Lung (tissue), 12 donors: Measurements from ENCODE around the gene HSPE1. TPM values are rescaled to one million over a fixed set of nuclear protein-coding genes. Genes with fewer than 3 reads are reported as not detected.
A peak's percentile ranks its signal among the peaks of the same experiment; 100 is the strongest.

Experiments
- ATAC-seq: fragments of 200-7000 bp; cut with Tn5 transposase; one replicate; pipeline ENCODE4 v1.9.1; 2020; ENCODE audit warnings: moderate number of reproducible peaks; ENCODE audit not compliant: insufficient read depth, low FRiP score
- DNase-seq, 3 donors: peaks; one replicate each; pipeline ENCODE4 v3.0.0-alpha.2; 2013 to 2017
- H3K27ac ChIP-seq, 2 donors: one replicate each; pipeline ENCODE4 v1.5.1; 2013; ENCODE audit warnings: mild to moderate bottlenecking in 2 of 2, moderate library complexity in 2 of 2, control low read depth in 1 of 2, inconsistent platforms in 1 of 2, low read depth in 1 of 2, low read length in 1 of 2
- H3K27me3 ChIP-seq, 3 donors: one replicate each; pipeline ENCODE4 v1.5.1; 2013; ENCODE audit warnings: low read length in 2 of 3; ENCODE audit not compliant: control insufficient read depth in 3 of 3, insufficient read depth in 3 of 3
- H3K36me3 ChIP-seq, 4 donors: one replicate each; pipeline ENCODE4 v1.5.1; 2013; ENCODE audit warnings: low read length in 4 of 4, mild to moderate bottlenecking in 1 of 4, moderate library complexity in 1 of 4; ENCODE audit not compliant: control insufficient read depth in 4 of 4, insufficient read depth in 4 of 4
- H3K4me1 ChIP-seq, 5 donors: one replicate each; pipeline ENCODE4 v1.5.1; 2013; ENCODE audit warnings: low read length in 5 of 5, mild to moderate bottlenecking in 2 of 5, moderate library complexity in 1 of 5; ENCODE audit not compliant: control insufficient read depth in 5 of 5, insufficient read depth in 5 of 5
- H3K4me3 ChIP-seq: one replicate; pipeline ENCODE4 v1.5.1; 2013; ENCODE audit warnings: mild to moderate bottlenecking, control low read depth, moderate library complexity
- H3K9ac ChIP-seq, 2 donors: one replicate each; pipeline ENCODE4 v1.5.1; 2013; ENCODE audit warnings: low read length in 2 of 2, control low read depth in 1 of 2; ENCODE audit not compliant: insufficient read depth in 1 of 2
- H3K9me3 ChIP-seq, 4 donors: one replicate each; pipeline ENCODE4 v1.5.1; 2013; ENCODE audit warnings: low read length in 3 of 4, mild to moderate bottlenecking in 1 of 4, moderate library complexity in 1 of 4; ENCODE audit not compliant: control insufficient read depth in 4 of 4, insufficient read depth in 3 of 4
- WGBS, 2 donors: extraction: QIAGEN DNeasy Blood & Tissue Kit; methylation state at CpG; one replicate each; pipeline ENCODE4 v1.1.7; 2013; 5-methylcytosine and 5-hydroxymethylcytosine counted together
- polyA plus RNA-seq, 2 donors: library from polyadenylated mRNA; stranded (reverse); fragments of 200-250 nt; gene quantifications; one replicate each; pipeline ENCODE4 v1.2.1, GENCODE V29; 2013
- total RNA-seq, 2 donors: library from RNA; depleted of rRNA in 1 of 2; stranded (reverse); fragments of >200 nt in 1 of 2; gene quantifications; one replicate each; pipeline ENCODE4 v1.2.1, GENCODE V29; 2014 to 2021
- TF ChIP-seq, protein P1 (sequence below): IDR thresholded peaks from 2 replicates; pipeline ENCODE4 v1.5.1; 2012; ENCODE audit warnings: mild to moderate bottlenecking; ENCODE audit errors: control extremely low read depth, extremely low read depth
- donor health status: control.
- donor health status: control.
- donor health status: Bipolar disorder and iron deficiency.
- donor health status: healthy.
- donor health status: DM: yes; HTN: yes; CAD: no.

The HSPE1 gene
- total and polyA plus RNA-seq, 4 donors, result 64.6 to 332 (median 152) TPM

GRCh38 chr2:197498235-197498936, 1.8 kb upstream of the HSPE1 start:
- H3K9me3 ChIP-seq, result no peaks in the 10 kb centered on the region
- ATAC-seq, result no peak
- H3K27ac ChIP-seq, result peak overlapping the region in 1 of 2 donors; percentile 97
- TF ChIP-seq, protein P1, sequence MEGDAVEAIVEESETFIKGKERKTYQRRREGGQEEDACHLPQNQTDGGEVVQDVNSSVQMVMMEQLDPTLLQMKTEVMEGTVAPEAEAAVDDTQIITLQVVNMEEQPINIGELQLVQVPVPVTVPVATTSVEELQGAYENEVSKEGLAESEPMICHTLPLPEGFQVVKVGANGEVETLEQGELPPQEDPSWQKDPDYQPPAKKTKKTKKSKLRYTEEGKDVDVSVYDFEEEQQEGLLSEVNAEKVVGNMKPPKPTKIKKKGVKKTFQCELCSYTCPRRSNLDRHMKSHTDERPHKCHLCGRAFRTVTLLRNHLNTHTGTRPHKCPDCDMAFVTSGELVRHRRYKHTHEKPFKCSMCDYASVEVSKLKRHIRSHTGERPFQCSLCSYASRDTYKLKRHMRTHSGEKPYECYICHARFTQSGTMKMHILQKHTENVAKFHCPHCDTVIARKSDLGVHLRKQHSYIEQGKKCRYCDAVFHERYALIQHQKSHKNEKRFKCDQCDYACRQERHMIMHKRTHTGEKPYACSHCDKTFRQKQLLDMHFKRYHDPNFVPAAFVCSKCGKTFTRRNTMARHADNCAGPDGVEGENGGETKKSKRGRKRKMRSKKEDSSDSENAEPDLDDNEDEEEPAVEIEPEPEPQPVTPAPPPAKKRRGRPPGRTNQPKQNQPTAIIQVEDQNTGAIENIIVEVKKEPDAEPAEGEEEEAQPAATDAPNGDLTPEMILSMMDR, result no peak
- H3K36me3 ChIP-seq, result peaks cover 4 to 42% (median 30%) of the 10 kb centered on the region in 4 donors
- WGBS, 2 donors, result 16 to 18% methylated on average over 14 of the region's 14 CpGs
- peaks cover 0 to 21% (median 10%) of the 10 kb centered on the region in 5 donors for H3K4me1 ChIP-seq
- peak in 2 of 3 donors; percentile 26 to 30 for DNase-seq
- H3K9ac ChIP-seq, result peak overlapping the region; percentile 79 to 97
- peak overlapping the region; percentile 96 for H3K4me3 ChIP-seq
- no peaks in the 10 kb centered on the region for H3K27me3 ChIP-seq

DNA sequence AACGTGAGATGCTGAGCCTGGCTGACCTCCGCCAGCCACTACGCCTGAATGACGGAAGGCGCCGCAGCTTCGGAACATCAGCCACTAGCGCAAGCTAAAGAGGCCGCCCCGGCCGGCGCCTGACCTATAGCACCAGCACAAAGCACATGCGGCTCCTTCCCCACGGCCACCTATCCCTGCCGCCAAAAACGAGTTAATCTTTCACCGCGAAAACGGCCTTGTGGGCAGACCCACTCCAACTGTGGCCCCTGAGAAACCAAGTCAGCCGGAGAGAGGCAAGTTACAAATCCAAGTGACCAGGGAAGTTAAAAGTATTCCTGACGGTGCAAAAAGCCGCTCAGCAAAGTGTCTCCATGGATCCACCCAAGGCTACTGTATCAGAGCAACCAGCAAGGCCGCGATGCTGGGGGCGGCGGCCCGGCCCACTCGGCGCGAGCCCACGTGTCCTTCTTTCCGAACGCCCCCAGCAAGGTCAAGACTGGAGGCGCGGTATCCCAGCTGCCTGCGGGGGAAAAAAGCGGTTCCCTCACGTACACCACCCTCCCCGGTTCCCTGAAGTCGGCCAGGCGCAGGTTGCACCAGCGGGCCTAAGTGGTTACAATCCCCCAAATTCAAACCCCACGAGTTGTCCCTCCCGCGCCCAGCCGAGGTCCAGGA, 1.1 kb upstream of the HSPE1 start:
- Histone ChIP-seq H3K27me3 (no peaks in the 10 kb centered on the region), H3K36me3 (peaks cover 7 to 43% (median 32%) of the 10 kb centered on the region in 4 donors), H3K4me3 (peak overlapping the region; percentile 96), H3K4me1 (peaks cover 0 to 21% (median 10%) of the 10 kb centered on the region in 5 donors), H3K9me3 (no peaks in the 10 kb centered on the region), H3K9ac (peak overlapping the region; percentile 79 to 97), H3K27ac (peak overlapping the region; percentile 87 to 97)
- WGBS, 2 donors, result 0% methylated on average over 46 of the region's 46 CpGs
- DNase-seq (peak; percentile 66 to 73 (median 70)), ATAC-seq (peak; percentile 21)
- TF ChIP-seq, protein P1, result no peak

GRCh38 chr2:197500503-197501131, 438 bp downstream of the HSPE1 start:
- peaks cover 0 to 20% (median 10%) of the 10 kb centered on the region in 5 donors for H3K4me1 ChIP-seq
- ATAC-seq (no peak), DNase-seq (peak in 2 of 3 donors; percentile 34 to 61)
- no peaks in the 10 kb centered on the region for H3K27me3 ChIP-seq
- H3K27ac ChIP-seq, result peak overlapping the region; percentile 87 to 97
- 0 to 1% methylated on average over 29 to 30 of the region's 30 CpGs for WGBS, 2 donors
- TF ChIP-seq, protein P1, result no peak
- peaks cover 9 to 35% (median 24%) of the 10 kb centered on the region in 4 donors for H3K36me3 ChIP-seq
- no peaks in the 10 kb centered on the region for H3K9me3 ChIP-seq
- peak overlapping the region; percentile 74 to 100 for H3K9ac ChIP-seq
- H3K4me3 ChIP-seq, result peak overlapping the region; percentile 88
